Stimulated activated naive CD8-positive, alpha-beta T cell treated with anti-CD3 and anti-CD28 coated beads, Interleukin-15, Interleukin-2, amounts not matched to agents 100 U/mL and 50 U/mL, for 24 hours (primary cell): ENCODE results near the gene SLC66A3.

Experiments
- ATAC-seq: fragments of 150-1000 bp; cut with Tn5 transposase; one replicate; pipeline ENCODE4 v1.10.0; 2021
- DNase-seq: peaks from one replicate; pipeline ENCODE4 v3.0.0; 2021

SLC66A3 gene

GRCh38 chr2:11155381-11156035 lies at the start of gene SLC66A3:
Gene SLC66A3, plus strand, starts transcription at chr2:11155467. Its CDS starts 80 bp downstream, at chr2:11155547.
- peak; percentile 81 for ATAC-seq
- no peak for DNase-seq

- ATAC-seq (no peak), DNase-seq (no peak)
These were observed 46.3 kb upstream of the SLC66A3 start for GRCh38 chr2:11109002-11109401.

- DNase-seq, result no peak
These were observed 42.3 kb upstream of the SLC66A3 start for GRCh38 chr2:11112870-11113428.

GRCh38 chr2:11117776-11118175 lies 37.5 kb upstream of the SLC66A3 start:
- no peak for DNase-seq

More at GRCh38 chr2:11112870-11113428, 42.3 kb upstream of the SLC66A3 start:
- ATAC-seq, result no peak

GRCh38 chr2:11118761-11119160 lies 36.5 kb upstream of the SLC66A3 start:
- ATAC-seq (no peak), DNase-seq (no peak)

More at GRCh38 chr2:11117776-11118175, 37.5 kb upstream of the SLC66A3 start:
- ATAC-seq, result no peak

- ATAC-seq (peak; percentile 41), DNase-seq (no peak)
These were observed 34.0 kb upstream of the SLC66A3 start for GRCh38 chr2:11121099-11121822.

- no peak for DNase-seq
- ATAC-seq, result no peak
These were observed 33.5 kb upstream of the SLC66A3 start for GRCh38 chr2:11121823-11122155.

- ATAC-seq, result no peak
These were observed 32.9 kb upstream of the SLC66A3 start for GRCh38 chr2:11122380-11122779.

GRCh38 chr2:11123001-11123809 lies 32.1 kb upstream of the SLC66A3 start:
- ATAC-seq (no peak), DNase-seq (no peak)

More at GRCh38 chr2:11122380-11122779, 32.9 kb upstream of the SLC66A3 start:
- DNase-seq, result no peak

GRCh38 chr2:11123856-11124759 lies 31.2 kb upstream of the SLC66A3 start:
- DNase-seq, result peak; percentile 78
- no peak for ATAC-seq

GRCh38 chr2:11124760-11125068 lies 30.6 kb upstream of the SLC66A3 start:
- DNase-seq, result no peak
- no peak for ATAC-seq

GRCh38 chr2:11127761-11128160 lies 27.5 kb upstream of the SLC66A3 start:
- no peak for DNase-seq
- no peak for ATAC-seq

- no peak for DNase-seq
- ATAC-seq, result no peak
These were observed 26.9 kb upstream of the SLC66A3 start for GRCh38 chr2:11128243-11128951.

- ATAC-seq (peak; percentile 73), DNase-seq (peak; percentile 76)
These were observed 25.4 kb upstream of the SLC66A3 start for GRCh38 chr2:11129598-11130449.

GRCh38 chr2:11131166-11131920 lies 23.9 kb upstream of the SLC66A3 start:
- DNase-seq (no peak), ATAC-seq (no peak)

GRCh38 chr2:11132036-11132671 lies 23.1 kb upstream of the SLC66A3 start:
- DNase-seq (no peak), ATAC-seq (no peak)

- DNase-seq, result no peak
- ATAC-seq, result no peak
These were observed 21.9 kb upstream of the SLC66A3 start for GRCh38 chr2:11133238-11133935.

- ATAC-seq (no peak), DNase-seq (no peak)
These were observed 21.3 kb upstream of the SLC66A3 start for GRCh38 chr2:11133936-11134320.
